Peyer's patch (tissue), 4 donors: ENCODE data around the gene UBE2V1. TPM values are rescaled to one million over a fixed set of nuclear protein-coding genes. Genes with fewer than 3 reads are reported as not detected.

Experiments
- DNase-seq, 3 donors: peaks; one replicate each; pipeline ENCODE4 v3.0.0-alpha.2; 2017 to 2019
- H3K27ac ChIP-seq, 4 donors: fragments of 200-600 bp; sonication (generic); one replicate each; pipeline ENCODE4 v1.5.1; 2016 to 2019
- H3K27me3 ChIP-seq, 2 donors: fragments of 200-600 bp; sonication (generic); one replicate each; pipeline ENCODE4 v1.5.1; 2019
- H3K36me3 ChIP-seq, 3 donors: fragments of 200-600 bp; sonication (generic); one replicate each; pipeline ENCODE4 v1.5.1; 2016 to 2019
- H3K4me1 ChIP-seq, 4 donors: fragments of 200-600 bp; sonication (generic); one replicate each; pipeline ENCODE4 v1.5.1; 2016 to 2019
- H3K4me3 ChIP-seq, 4 donors: fragments of 200-600 bp; sonication (generic); 1 replicate in 3 of 4; 2 replicates in 1 of 4; pipeline ENCODE4 v1.5.1; 2016 to 2019; ENCODE audit warnings: mild to moderate bottlenecking in 1 of 4
- H3K9me3 ChIP-seq, 4 donors: fragments of 200-600 bp; sonication (generic); one replicate each; pipeline ENCODE4 v1.5.1; 2016 to 2019; ENCODE audit warnings: mild to moderate bottlenecking in 1 of 4
- POLR2A ChIP-seq, 2 donors: fragments of 450-650 bp; IDR thresholded peaks; one replicate each; pipeline ENCODE4 v1.5.1; 2017; ENCODE audit warnings: antibody characterized with exemption in 2 of 2, mild to moderate bottlenecking in 2 of 2, moderate library complexity in 2 of 2
- total RNA-seq, 4 donors: library from RNA; depleted of rRNA; stranded (reverse); fragments of >200 nt; gene quantifications; one replicate each; pipeline ENCODE4 v1.1.0, GENCODE V29; 2016
- TF ChIP-seq, protein P1 (sequence below), 6 experiments: fragments of 450-650 bp in 4 of 6; fragments of 200-600 bp in 2 of 6; sonication (generic) in 1 of 6; IDR thresholded peaks; one replicate each; pipeline ENCODE4 v1.5.1; 2017 to 2019; ENCODE audit warnings: antibody characterized with exemption in 6 of 6, mild to moderate bottlenecking in 3 of 6, moderate library complexity in 1 of 6

UBE2V1 gene
- total RNA-seq, 4 donors from 2014 or later: 94.4 to 111 (median 105) TPM

GRCh38 chr20:50144362-50144761, 31.4 kb upstream of the UBE2V1 start:
- H3K4me1 ChIP-seq: peaks cover 0 to 28% (median 9%) of the 10 kb centered on the region in 4 donors
- H3K27me3 ChIP-seq: no peaks in the 10 kb centered on the region
- no peak overlapping the region for H3K4me3 ChIP-seq
- peaks cover 0 to 29% (median 0%) of the 10 kb centered on the region in 3 donors for H3K36me3 ChIP-seq
- TF ChIP-seq, protein P1, sequence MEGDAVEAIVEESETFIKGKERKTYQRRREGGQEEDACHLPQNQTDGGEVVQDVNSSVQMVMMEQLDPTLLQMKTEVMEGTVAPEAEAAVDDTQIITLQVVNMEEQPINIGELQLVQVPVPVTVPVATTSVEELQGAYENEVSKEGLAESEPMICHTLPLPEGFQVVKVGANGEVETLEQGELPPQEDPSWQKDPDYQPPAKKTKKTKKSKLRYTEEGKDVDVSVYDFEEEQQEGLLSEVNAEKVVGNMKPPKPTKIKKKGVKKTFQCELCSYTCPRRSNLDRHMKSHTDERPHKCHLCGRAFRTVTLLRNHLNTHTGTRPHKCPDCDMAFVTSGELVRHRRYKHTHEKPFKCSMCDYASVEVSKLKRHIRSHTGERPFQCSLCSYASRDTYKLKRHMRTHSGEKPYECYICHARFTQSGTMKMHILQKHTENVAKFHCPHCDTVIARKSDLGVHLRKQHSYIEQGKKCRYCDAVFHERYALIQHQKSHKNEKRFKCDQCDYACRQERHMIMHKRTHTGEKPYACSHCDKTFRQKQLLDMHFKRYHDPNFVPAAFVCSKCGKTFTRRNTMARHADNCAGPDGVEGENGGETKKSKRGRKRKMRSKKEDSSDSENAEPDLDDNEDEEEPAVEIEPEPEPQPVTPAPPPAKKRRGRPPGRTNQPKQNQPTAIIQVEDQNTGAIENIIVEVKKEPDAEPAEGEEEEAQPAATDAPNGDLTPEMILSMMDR (IDR thresholded peaks at IDR 0.05): no peak
- no peak for TF ChIP-seq POLR2A (IDR thresholded peaks at IDR 0.05)
- peak in 1 of 3 donors; percentile 66 for DNase-seq
- no peaks in the 10 kb centered on the region for H3K9me3 ChIP-seq
- H3K27ac ChIP-seq: no peak overlapping the region

DNA sequence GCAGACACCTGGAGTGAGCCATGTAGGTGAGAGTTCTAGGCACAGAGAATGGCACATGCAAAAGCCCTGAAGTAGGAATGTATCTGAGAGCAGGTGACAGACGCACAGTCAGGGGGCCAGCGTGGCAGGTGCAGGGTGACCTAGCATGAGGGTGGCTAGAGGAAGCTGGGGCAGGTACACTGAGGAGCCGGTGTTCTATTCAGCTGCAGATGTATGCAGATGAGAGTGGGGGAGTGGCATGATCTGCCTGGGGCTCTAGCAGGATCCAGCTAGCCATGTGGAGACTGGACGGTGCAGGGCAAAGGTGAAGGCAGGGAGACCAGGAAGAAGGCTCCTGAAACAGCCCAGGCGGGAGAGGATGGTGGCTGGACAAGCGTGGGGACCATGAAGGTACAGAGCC, 29.9 kb upstream of the UBE2V1 start:
- no peak overlapping the region for H3K27ac ChIP-seq
- DNase-seq: no peak
- H3K36me3 ChIP-seq: peaks cover 0 to 29% (median 0%) of the 10 kb centered on the region in 3 donors
- peaks cover 0 to 36% (median 9%) of the 10 kb centered on the region in 4 donors for H3K4me1 ChIP-seq
- TF ChIP-seq, protein P1 (IDR thresholded peaks at IDR 0.05): no peak
- no peak overlapping the region for H3K4me3 ChIP-seq
- H3K9me3 ChIP-seq: no peaks in the 10 kb centered on the region
- H3K27me3 ChIP-seq: no peaks in the 10 kb centered on the region

- Histone ChIP-seq H3K4me3 (no peak overlapping the region), H3K4me1 (peaks cover 0 to 36% (median 7%) of the 10 kb centered on the region in 4 donors), H3K36me3 (peaks cover 0 to 29% (median 0%) of the 10 kb centered on the region in 3 donors), H3K27me3 (no peaks in the 10 kb centered on the region), H3K9me3 (no peaks in the 10 kb centered on the region), H3K27ac (no peak overlapping the region)
- no peak for DNase-seq
- TF ChIP-seq POLR2A (IDR thresholded peaks at IDR 0.05): no peak
- TF ChIP-seq, protein P1 (IDR thresholded peaks at IDR 0.05): no peak
Observed at GRCh38 chr20:50141811-50142561, 29.0 kb upstream of the UBE2V1 start.

- no peaks in the 10 kb centered on the region for H3K27me3 ChIP-seq
- DNase-seq: no peak
- peaks cover 0 to 29% (median 0%) of the 10 kb centered on the region in 3 donors for H3K36me3 ChIP-seq
- H3K4me1 ChIP-seq: peaks cover 0 to 29% (median 3%) of the 10 kb centered on the region in 4 donors
- TF ChIP-seq POLR2A (IDR thresholded peaks at IDR 0.05): no peak
- TF ChIP-seq, protein P1 (IDR thresholded peaks at IDR 0.05): no peak
- H3K27ac ChIP-seq: no peak overlapping the region
- H3K4me3 ChIP-seq: no peak overlapping the region
- H3K9me3 ChIP-seq: no peaks in the 10 kb centered on the region
Observed at GRCh38 chr20:50141018-50141675, 28.2 kb upstream of the UBE2V1 start.

GRCh38 chr20:50140339-50140859, 27.4 kb upstream of the UBE2V1 start:
- H3K4me3 ChIP-seq: no peak overlapping the region
- peaks cover 0 to 25% (median under 1%) of the 10 kb centered on the region in 4 donors for H3K4me1 ChIP-seq
- no peak overlapping the region for H3K27ac ChIP-seq
- H3K9me3 ChIP-seq: no peaks in the 10 kb centered on the region
- no peak for DNase-seq
- H3K27me3 ChIP-seq: no peaks in the 10 kb centered on the region
- TF ChIP-seq, protein P1 (IDR thresholded peaks at IDR 0.05): no peak
- TF ChIP-seq POLR2A (IDR thresholded peaks at IDR 0.05): no peak
- H3K36me3 ChIP-seq: peaks cover 0 to 29% (median 0%) of the 10 kb centered on the region in 3 donors
